ENCODE data around the gene RASL11B.

DNA sequence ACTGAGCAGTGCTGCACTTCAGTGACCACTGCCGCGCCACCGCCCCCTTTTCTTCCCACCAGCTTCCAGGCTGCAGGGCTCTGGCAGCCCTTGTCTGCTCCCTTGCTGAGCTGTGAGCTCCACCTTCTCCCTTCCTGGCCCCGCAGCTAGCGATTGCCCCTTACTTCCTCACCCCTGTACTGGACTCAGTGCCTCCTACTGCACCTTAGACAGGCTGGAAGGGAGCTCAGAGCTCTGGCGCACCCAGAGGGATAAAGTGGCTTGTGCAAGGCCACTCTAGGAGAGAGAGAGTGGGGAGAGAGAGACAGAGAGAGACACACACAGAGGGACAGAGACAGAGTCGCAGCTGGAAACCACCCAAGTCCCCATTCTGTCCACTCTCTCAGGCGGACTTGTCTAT, 6.0 kb downstream of the RASL11B start:
- TF ChIP-seq CTCF (IDR thresholded peaks at IDR 0.05; ENCODE audit: low read depth, low read length), result no peak
- no peak for TF ChIP-seq POLR2A (IDR thresholded peaks at IDR 0.05; ENCODE audit: extremely low read depth, insufficient read length)
